H9 (cell line): ENCODE results near the gene DRD4. TPM values are rescaled to one million over a fixed set of nuclear protein-coding genes. Genes with fewer than 3 reads are reported as not detected.

Source experiments
- DNase-seq: peaks from one replicate; pipeline ENCODE4 v3.0.0-alpha.2; 2017
- H2AFZ ChIP-seq: one replicate; pipeline ENCODE4 v1.6.1; 2013; ENCODE audit warnings: mild to moderate bottlenecking, low read length, control low read depth, moderate library complexity
- H2AK5ac ChIP-seq: 2 replicates; pipeline ENCODE4 v1.6.1; 2013; ENCODE audit warnings: low read length, control low read depth, mixed read lengths; ENCODE audit not compliant: insufficient read length
- H2BK120ac ChIP-seq: one replicate; pipeline ENCODE4 v1.6.1; 2013; ENCODE audit warnings: low read depth, mild to moderate bottlenecking, low read length, control low read depth, inconsistent platforms; ENCODE audit not compliant: poor library complexity, severe bottlenecking
- H2BK12ac ChIP-seq: 2 replicates; pipeline ENCODE4 v1.6.1; 2013; ENCODE audit warnings: low read length, control low read depth, mixed read lengths, low read depth; ENCODE audit not compliant: insufficient read length
- H2BK15ac ChIP-seq: 2 replicates; pipeline ENCODE4 v1.6.1; 2013; ENCODE audit warnings: low read depth, low read length, control low read depth
- H2BK20ac ChIP-seq: one replicate; pipeline ENCODE4 v1.6.1; 2013; ENCODE audit warnings: low read depth, mild to moderate bottlenecking, low read length, control low read depth, inconsistent platforms; ENCODE audit not compliant: poor library complexity, severe bottlenecking
- H2BK5ac ChIP-seq: 2 replicates; pipeline ENCODE4 v1.6.1; 2013; ENCODE audit warnings: low read length, control low read depth, mixed read lengths; ENCODE audit not compliant: insufficient read length
- H3K14ac ChIP-seq: 2 replicates; pipeline ENCODE4 v1.6.1; 2013; ENCODE audit warnings: low read length, control low read depth; ENCODE audit not compliant: insufficient read depth
- H3K18ac ChIP-seq: 2 replicates; pipeline ENCODE4 v1.6.1; 2013; ENCODE audit warnings: low read depth, mild to moderate bottlenecking, mixed read lengths, low read length, control low read depth; ENCODE audit not compliant: insufficient read length
- H3K23ac ChIP-seq: 2 replicates; pipeline ENCODE4 v1.6.1; 2013; ENCODE audit warnings: low read length, control low read depth, mixed read lengths, low read depth; ENCODE audit not compliant: insufficient read length
- H3K23me2 ChIP-seq: 2 replicates; pipeline ENCODE4 v1.6.1; 2013; ENCODE audit warnings: low read depth, mild to moderate bottlenecking, mixed read lengths, low read length, control low read depth; ENCODE audit not compliant: insufficient read length, poor library complexity, severe bottlenecking
- H3K27ac ChIP-seq: 2 replicates; pipeline ENCODE4 v1.5.1; 2013; ENCODE audit warnings: low read length, control low read depth, mixed read lengths, low read depth; ENCODE audit not compliant: insufficient read length
- H3K27me3 ChIP-seq: 2 replicates; pipeline ENCODE4 v1.6.1; 2013; ENCODE audit warnings: low read length, control low read depth, inconsistent platforms; ENCODE audit not compliant: insufficient read depth
- H3K4ac ChIP-seq: 2 replicates; pipeline ENCODE4 v1.6.1; 2013; ENCODE audit warnings: low read depth, mild to moderate bottlenecking, control low read depth, inconsistent platforms, low read length, moderate library complexity
- H3K4me1 ChIP-seq: 2 replicates; pipeline ENCODE4 v1.6.1; 2013; ENCODE audit warnings: low read length, control low read depth, inconsistent platforms; ENCODE audit not compliant: insufficient read depth
- H3K4me2 ChIP-seq: 2 replicates; pipeline ENCODE4 v1.6.1; 2013; ENCODE audit warnings: low read length, control low read depth, mixed read lengths; ENCODE audit not compliant: insufficient read length, insufficient read depth
- H3K56ac ChIP-seq: 2 replicates; pipeline ENCODE4 v1.6.1; 2013; ENCODE audit warnings: low read depth, mild to moderate bottlenecking, mixed read lengths, low read length, control low read depth; ENCODE audit not compliant: insufficient read length
- H3K79me1 ChIP-seq: 2 replicates; pipeline ENCODE4 v1.6.1; 2013; ENCODE audit warnings: low read depth, mild to moderate bottlenecking, moderate library complexity, low read length, control low read depth, inconsistent platforms; ENCODE audit not compliant: insufficient read depth, poor library complexity, severe bottlenecking
- H3K79me2 ChIP-seq: 2 replicates; pipeline ENCODE4 v1.6.1; 2013; ENCODE audit warnings: low read length, control low read depth, inconsistent platforms; ENCODE audit not compliant: insufficient read depth
- H3K9ac ChIP-seq: 2 replicates; pipeline ENCODE4 v1.6.1; 2013; ENCODE audit warnings: low read length, control low read depth, mixed read lengths; ENCODE audit not compliant: insufficient read length; ENCODE audit errors: extremely low read depth
- H3K9me3 ChIP-seq: one replicate; pipeline ENCODE4 v1.6.1; 2013; ENCODE audit warnings: low read depth, low read length, inconsistent platforms; ENCODE audit not compliant: control insufficient read depth
- H3T11ph ChIP-seq: one replicate; pipeline ENCODE4 v1.6.1; 2013; ENCODE audit warnings: mild to moderate bottlenecking, low read length, control low read depth, inconsistent platforms
- H4K20me1 ChIP-seq: one replicate; pipeline ENCODE4 v1.6.1; 2013; ENCODE audit not compliant: control insufficient read depth, insufficient read length, insufficient read depth
- H4K5ac ChIP-seq: 2 replicates; pipeline ENCODE4 v1.6.1; 2013; ENCODE audit warnings: low read depth, mild to moderate bottlenecking, mixed read lengths, low read length, control low read depth; ENCODE audit not compliant: insufficient read length
- H4K8ac ChIP-seq: replicated peaks from 2 replicates; pipeline ENCODE4 v1.6.1; 2013; ENCODE audit warnings: low read length, control low read depth, mixed read lengths, low read depth; ENCODE audit not compliant: insufficient read length
- H4K91ac ChIP-seq: 2 replicates; pipeline ENCODE4 v1.6.1; 2013; ENCODE audit warnings: low read depth, mild to moderate bottlenecking, moderate library complexity, mixed read lengths, low read length, control low read depth; ENCODE audit not compliant: insufficient read length
- H3K27ac Mint-ChIP-seq, 3 experiments: 2 replicates in 2 of 3; 3 replicates in 1 of 3; pipeline ENCODE4 v1.8.0; 2020 to 2021; ENCODE audit warnings: mixed read lengths in 3 of 3, mild to moderate bottlenecking in 1 of 3, moderate library complexity in 1 of 3
- H3K27me3 Mint-ChIP-seq: 2 replicates; pipeline ENCODE4 v1.8.0; 2021; ENCODE audit warnings: low read depth, mild to moderate bottlenecking, moderate library complexity, mixed read lengths
- H3K36me3 Mint-ChIP-seq, 3 experiments: 2 replicates in 2 of 3; 3 replicates in 1 of 3; pipeline ENCODE4 v1.8.0; 2020 to 2021; ENCODE audit warnings: low read depth in 3 of 3, mixed read lengths in 3 of 3; ENCODE audit not compliant: insufficient read depth in 1 of 3
- H3K4me1 Mint-ChIP-seq, 2 experiments: 2 replicates each; pipeline ENCODE4 v1.8.0; 2020; ENCODE audit warnings: mixed read lengths in 2 of 2
- H3K4me3 Mint-ChIP-seq, 2 experiments: 2 replicates in 1 of 2; 3 replicates in 1 of 2; pipeline ENCODE4 v1.8.0; 2020 to 2021; ENCODE audit warnings: mild to moderate bottlenecking in 2 of 2, mixed read lengths in 2 of 2, moderate library complexity in 1 of 2
- H3K9me3 Mint-ChIP-seq, 2 experiments: 2 replicates in 1 of 2; 3 replicates in 1 of 2; pipeline ENCODE4 v1.8.0; 2020; ENCODE audit warnings: mild to moderate bottlenecking in 2 of 2, mixed read lengths in 2 of 2, moderate library complexity in 1 of 2
- WGBS: extraction: QIAGEN DNeasy Blood & Tissue Kit; methylation state at CpG from one replicate; pipeline ENCODE4 v1.1.7; 2013; ENCODE audit warnings: missing lambda C conversion rate, low lambda C conversion rate, mixed read lengths; ENCODE audit not compliant: insufficient read length; ENCODE audit errors: extremely low coverage; 5-methylcytosine and 5-hydroxymethylcytosine counted together
- total RNA-seq: library from RNA; stranded (reverse); gene quantifications from 2 replicates; pipeline ENCODE4 v1.2.1, GENCODE V29; 2021
- TF ChIP-seq, protein P1 (sequence below): fragments of 200-600 bp; sonication (generic); conservative IDR thresholded peaks from 3 replicates; pipeline ENCODE4 v1.8.0; 2021; ENCODE audit warnings: antibody characterized with exemption, mild to moderate bottlenecking

Gene DRD4
- total RNA-seq, 1 experiment from 2014 or later = 6.8 TPM

DNA sequence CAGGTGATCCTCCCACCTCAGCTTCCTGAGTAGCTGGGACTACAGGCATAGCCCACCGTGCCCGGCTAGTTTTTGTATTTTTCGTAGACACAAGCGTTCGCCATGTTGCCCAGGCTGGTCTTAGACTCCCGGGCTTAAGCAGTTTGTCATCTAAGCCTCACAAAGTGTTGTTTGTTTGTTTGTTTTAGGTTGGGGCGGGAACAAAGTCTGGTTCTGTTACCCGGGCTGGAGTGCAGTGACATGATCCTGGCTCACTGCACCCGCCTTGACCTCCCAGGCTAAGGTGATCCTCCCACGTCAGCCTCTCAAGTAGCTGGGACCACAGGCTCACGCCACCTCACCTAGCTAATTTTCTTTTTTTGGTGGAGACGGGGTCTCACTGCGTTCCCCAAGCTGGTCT, 33.9 kb upstream of the DRD4 start:
- Histone ChIP-seq H3K79me2 (no peaks in the 10 kb centered on the region), H3K56ac (no peak overlapping the region), H3K9me3 (no peaks in the 10 kb centered on the region), H3K9ac (no peak overlapping the region), H4K8ac (no peak overlapping the region), H4K20me1 (peaks cover 3% of the 10 kb centered on the region), H3K27ac (no peak overlapping the region), H3K23me2 (no peaks in the 10 kb centered on the region), H3K14ac (no peak overlapping the region), H3K4me1 (no peaks in the 10 kb centered on the region), H3K18ac (no peak overlapping the region), H2BK12ac (no peak overlapping the region), H2BK15ac (no peak overlapping the region), H2BK120ac (no peak overlapping the region), H3K4ac (no peak overlapping the region), H2BK20ac (no peak overlapping the region), H2BK5ac (no peak overlapping the region), H3K4me2 (no peak overlapping the region), H3K79me1 (no peaks in the 10 kb centered on the region), H2AFZ (no peak overlapping the region), H4K91ac (no peak overlapping the region), H4K5ac (no peak overlapping the region), H3K23ac (no peak overlapping the region), H3T11ph (no peak overlapping the region), H2AK5ac (no peak overlapping the region), H3K27me3 (no peaks in the 10 kb centered on the region)
- H3K27me3 Mint-ChIP-seq = no peaks in the 10 kb centered on the region
- H3K9me3 Mint-ChIP-seq = no peaks in the 10 kb centered on the region
- no peaks in the 10 kb centered on the region for H3K4me1 Mint-ChIP-seq
- no peak for DNase-seq
- no CpG with 5 or more reads among the region's 13 CpGs for WGBS
- TF ChIP-seq, protein P1, sequence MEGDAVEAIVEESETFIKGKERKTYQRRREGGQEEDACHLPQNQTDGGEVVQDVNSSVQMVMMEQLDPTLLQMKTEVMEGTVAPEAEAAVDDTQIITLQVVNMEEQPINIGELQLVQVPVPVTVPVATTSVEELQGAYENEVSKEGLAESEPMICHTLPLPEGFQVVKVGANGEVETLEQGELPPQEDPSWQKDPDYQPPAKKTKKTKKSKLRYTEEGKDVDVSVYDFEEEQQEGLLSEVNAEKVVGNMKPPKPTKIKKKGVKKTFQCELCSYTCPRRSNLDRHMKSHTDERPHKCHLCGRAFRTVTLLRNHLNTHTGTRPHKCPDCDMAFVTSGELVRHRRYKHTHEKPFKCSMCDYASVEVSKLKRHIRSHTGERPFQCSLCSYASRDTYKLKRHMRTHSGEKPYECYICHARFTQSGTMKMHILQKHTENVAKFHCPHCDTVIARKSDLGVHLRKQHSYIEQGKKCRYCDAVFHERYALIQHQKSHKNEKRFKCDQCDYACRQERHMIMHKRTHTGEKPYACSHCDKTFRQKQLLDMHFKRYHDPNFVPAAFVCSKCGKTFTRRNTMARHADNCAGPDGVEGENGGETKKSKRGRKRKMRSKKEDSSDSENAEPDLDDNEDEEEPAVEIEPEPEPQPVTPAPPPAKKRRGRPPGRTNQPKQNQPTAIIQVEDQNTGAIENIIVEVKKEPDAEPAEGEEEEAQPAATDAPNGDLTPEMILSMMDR = no peak
- peaks cover 38 to 76% (median 74%) of the 10 kb centered on the region in 3 experiments; a peak in 6 of 7 replicates for H3K36me3 Mint-ChIP-seq
- no peak overlapping the region for H3K4me3 Mint-ChIP-seq
- no peak overlapping the region for H3K27ac Mint-ChIP-seq
